ENCODE measurements around the gene JUN. TPM values are rescaled to one million over a fixed set of nuclear protein-coding genes. Genes with fewer than 3 reads are reported as not detected.

The JUN gene
- total RNA-seq, 4 donors from 2014 or later, result 93.8 to 589 (median 205) TPM

DNA sequence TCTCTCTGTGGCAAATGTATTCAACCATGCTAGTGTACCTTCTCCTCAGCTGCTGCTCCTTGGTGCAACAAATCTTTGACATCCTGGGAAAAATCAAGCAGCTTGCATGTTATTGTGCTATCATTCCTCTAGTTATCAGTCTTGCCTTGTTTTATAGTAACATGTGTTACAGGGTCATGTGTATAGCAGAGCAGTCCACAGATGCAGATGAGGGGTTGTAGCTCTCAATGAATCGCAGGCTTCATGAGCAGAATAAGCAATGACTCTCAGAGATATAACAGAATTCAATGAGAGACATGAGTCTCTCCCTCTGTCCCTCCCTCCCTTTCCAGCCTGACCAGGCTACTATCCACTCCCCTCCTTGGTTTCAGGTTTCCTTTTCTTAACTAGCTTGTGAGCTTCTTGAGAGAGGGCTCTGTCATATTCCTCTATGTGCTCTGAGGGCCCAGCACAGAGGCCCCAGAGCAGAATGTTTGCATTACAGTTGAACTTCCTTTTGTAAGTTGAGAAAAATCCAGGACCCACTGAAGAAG is 15.1 kb upstream of the JUN start:
- WGBS, 2 donors, result 91 to 100% methylated on average over 1 of the region's 1 CpG
- intact Hi-C loops (cut with DNase I; ENCODE audit: low total_unique reads), result no loop called here
- no peak for TF ChIP-seq POLR2A (IDR thresholded peaks at IDR 0.05)
- TF ChIP-seq CTCF (IDR thresholded peaks at IDR 0.05), result no peak
- DNase-seq (ENCODE audit: low spot score in 2 of 2), result no peak
- no peak overlapping the region for H3K4me3 ChIP-seq (ENCODE audit: low read depth, poor library complexity, severe bottlenecking)

GRCh38 chr1:58796416-58796815 is 12.6 kb upstream of the JUN start:
- no peak for TF ChIP-seq POLR2A (IDR thresholded peaks at IDR 0.05)
- no peak for TF ChIP-seq CTCF (IDR thresholded peaks at IDR 0.05)
- DNase-seq (ENCODE audit: low spot score in 2 of 2), result no peak
- no peak overlapping the region for H3K4me3 ChIP-seq (ENCODE audit: low read depth, poor library complexity, severe bottlenecking)
- intact Hi-C loops (cut with DNase I; ENCODE audit: low total_unique reads), result no loop called here

DNA sequence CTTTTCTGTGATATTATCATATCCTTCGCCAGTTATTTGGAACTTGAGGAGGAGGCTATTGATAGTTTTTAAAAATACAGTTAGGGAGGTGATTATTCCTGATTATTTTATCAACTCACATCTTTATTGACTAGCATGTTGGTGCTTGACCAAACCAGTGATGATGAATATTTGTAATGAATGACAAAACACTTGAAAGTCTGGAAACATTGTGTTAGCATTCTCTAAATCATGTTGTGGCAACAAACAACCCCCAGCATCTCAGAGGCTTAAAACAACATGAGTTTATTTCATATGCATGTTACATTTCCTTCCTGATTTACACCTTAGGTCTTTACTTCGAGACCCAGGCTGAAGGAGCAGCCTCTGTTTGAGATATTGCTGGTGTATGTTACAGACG is 10.7 kb upstream of the JUN start:
- no peak for TF ChIP-seq CTCF (IDR thresholded peaks at IDR 0.05)
- TF ChIP-seq POLR2A (IDR thresholded peaks at IDR 0.05), result no peak
- no peak overlapping the region for H3K4me3 ChIP-seq (ENCODE audit: low read depth, poor library complexity, severe bottlenecking)
- no peak for DNase-seq (ENCODE audit: low spot score in 2 of 2)
- 65 to 76% methylated on average over 3 of the region's 3 CpGs for WGBS, 2 donors
- intact Hi-C loops (cut with DNase I; ENCODE audit: low total_unique reads), result no loop called here

GRCh38 chr1:58792846-58793245 is 9.0 kb upstream of the JUN start:
- TF ChIP-seq CTCF (IDR thresholded peaks at IDR 0.05) (no peak), POLR2A (IDR thresholded peaks at IDR 0.05) (no peak)
- WGBS, 2 donors, result 86 to 89% methylated on average over 6 of the region's 6 CpGs
- no peak for DNase-seq (ENCODE audit: low spot score in 2 of 2)
- intact Hi-C loops (cut with DNase I; ENCODE audit: low total_unique reads), result no loop called here
- H3K4me3 ChIP-seq (ENCODE audit: low read depth, poor library complexity, severe bottlenecking), result no peak overlapping the region

DNA sequence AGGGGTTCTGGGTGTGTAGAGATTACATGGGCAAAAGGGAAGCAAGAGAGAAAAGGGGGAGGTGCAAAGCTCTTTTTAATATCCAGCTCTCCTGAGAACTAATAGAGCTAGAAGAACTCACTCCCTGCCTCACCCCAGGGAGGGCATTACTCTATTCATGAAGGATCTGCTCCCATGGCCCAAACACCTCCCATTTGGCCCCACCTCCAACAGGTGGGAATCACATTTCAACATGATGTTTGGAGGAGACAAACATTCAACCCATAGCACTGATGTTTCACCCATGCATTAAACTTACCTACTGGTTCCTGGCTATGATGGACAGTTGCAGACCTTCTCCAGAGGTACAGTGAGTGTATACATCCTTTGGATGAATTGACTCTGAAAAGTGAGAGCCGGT is 7.3 kb upstream of the JUN start:
- no peak for TF ChIP-seq CTCF (IDR thresholded peaks at IDR 0.05)
- TF ChIP-seq POLR2A (IDR thresholded peaks at IDR 0.05), result no peak
- intact Hi-C loops (cut with DNase I; ENCODE audit: low total_unique reads), result no loop called here
- no peak overlapping the region for H3K4me3 ChIP-seq (ENCODE audit: low read depth, poor library complexity, severe bottlenecking)
- WGBS, 2 donors, result 88 to 96% methylated on average over 1 of the region's 1 CpG
- no peak for DNase-seq (ENCODE audit: low spot score in 2 of 2)

DNA sequence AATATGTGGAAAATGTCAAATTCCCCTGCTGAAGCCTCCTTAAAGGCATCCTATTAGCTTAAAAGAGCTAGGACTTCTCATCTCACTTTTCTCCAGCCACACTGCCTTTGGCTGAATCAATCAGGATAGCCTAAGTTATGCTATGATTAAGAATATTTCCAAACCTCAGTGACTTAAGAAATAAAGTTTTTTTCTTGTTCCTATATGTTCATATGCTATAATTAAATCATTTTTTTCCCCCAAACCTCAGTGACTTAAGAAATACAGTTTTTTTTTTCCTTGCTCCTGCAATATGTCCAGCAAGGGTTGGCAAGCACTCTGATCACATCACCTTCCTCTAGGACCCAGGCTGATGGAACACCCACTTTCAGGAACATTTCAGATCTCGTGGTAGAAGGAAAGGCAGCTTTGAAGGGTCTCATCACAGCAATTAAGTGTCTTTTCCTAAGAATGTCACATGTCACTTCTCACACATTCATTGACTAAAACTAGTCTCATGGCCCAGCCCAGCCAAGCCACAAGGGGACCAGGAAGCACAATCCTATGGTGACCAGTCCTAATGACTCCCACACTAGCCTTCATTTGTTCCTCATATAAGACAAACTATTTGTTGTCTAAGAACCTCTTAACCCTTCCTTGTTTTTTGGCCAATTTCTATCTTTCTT is 6.3 kb upstream of the JUN start:
- WGBS, 2 donors, result 82 to 85% methylated on average over 1 of the region's 1 CpG
- DNase-seq (ENCODE audit: low spot score in 2 of 2), result no peak
- H3K4me3 ChIP-seq (ENCODE audit: low read depth, poor library complexity, severe bottlenecking), result no peak overlapping the region
- TF ChIP-seq CTCF (IDR thresholded peaks at IDR 0.05) (no peak), POLR2A (IDR thresholded peaks at IDR 0.05) (no peak)
- intact Hi-C loops (cut with DNase I; ENCODE audit: low total_unique reads), result no loop called here
